ENCODE results near the gene BRINP3. TPM values are rescaled to one million over a fixed set of nuclear protein-coding genes. Genes with fewer than 3 reads are reported as not detected.
A peak's percentile ranks its signal among the peaks of the same experiment; 100 is the strongest.

BRINP3 gene
- total and polyA plus RNA-seq, 2 of the 13 experiments (the other 11 are each of a cell fraction or from before 2014, with no cell fraction given) = not detected

- intact Hi-C loops (cut with micrococcal nuclease; ENCODE audit: unreplicated experiment) (no loop called here), in situ Hi-C loops (cut with HindIII; ENCODE audit: extremely low pct_ligation_motif_present, low pct_unique_long_range_greater_than_20kb) (no loop called here)
- H3K36me3 ChIP-seq (replicated peaks in 1 of 2; ENCODE audit: control insufficient read depth in 1 of 2, insufficient read depth in 2 of 2, low read length in 2 of 2) = no peaks in the 10 kb centered on the region
- ChIA-PET POLR2A (no interaction called here), CTCF (ENCODE audit: low intra/inter-chr PET ratio, low total read pairs) (no interaction called here)
- H2AFZ ChIP-seq (ENCODE audit: low read length) = no peak overlapping the region
- no peak overlapping the region for H3K9ac ChIP-seq (ENCODE audit: insufficient read depth, low read depth, low read length)
- no peak overlapping the region for H3K4me2 ChIP-seq (ENCODE audit: low read depth, low read length)
- no peaks in the 10 kb centered on the region for H3K79me2 ChIP-seq (ENCODE audit: insufficient read depth, low read length)
- no peak overlapping the region for H3K4me3 ChIP-seq (replicated peaks in 1 of 3; ENCODE audit: insufficient read depth in 1 of 3, low read depth in 2 of 3, low read length in 3 of 3)
- no peak for DNase-seq (ENCODE audit: low spot score)
- no peaks in the 10 kb centered on the region; a peak in 1 of 5 replicates for H3K27me3 ChIP-seq (ENCODE audit: control insufficient read depth in 1 of 2, insufficient read depth in 2 of 2, low read length in 2 of 2)
- no peak for FAIRE-seq
- BruUV-seq (replicated peaks) = no TSS peak
- no peaks in the 10 kb centered on the region for H4K20me1 ChIP-seq (ENCODE audit: insufficient read depth, low read length)
- no peak for ATAC-seq
- WGBS (ENCODE audit: low lambda C conversion rate) = 0% methylated on average over 2 of the region's 2 CpGs
- no peaks in the 10 kb centered on the region for H3K4me1 ChIP-seq (ENCODE audit: insufficient read depth, low read length)
- no peak overlapping the region for H3K27ac ChIP-seq (ENCODE audit: extremely low read length, insufficient read depth, low read length)
- H3K9me3 ChIP-seq (ENCODE audit: low read length) = no peaks in the 10 kb centered on the region
- no peak for TF ChIP-seq NCOA1 (CRISPR knock-in tag; IDR thresholded peaks at IDR 0.05)
- no peak for TF ChIP-seq ZNF335 (CRISPR knock-in tag; IDR thresholded peaks at IDR 0.05)
- no peak for TF ChIP-seq ZFP36 (IDR thresholded peaks at IDR 0.05; ENCODE audit: borderline replicate concordance, low read depth, low read length, partially characterized antibody)
- TF ChIP-seq MAF1 (CRISPR knock-in tag; IDR thresholded peaks at IDR 0.05; ENCODE audit: borderline replicate concordance) = no peak
- no peak for TF ChIP-seq PRDM15 (CRISPR knock-in tag; IDR thresholded peaks at IDR 0.05)
- no peak for TF ChIP-seq ZFP82 (CRISPR knock-in tag; IDR thresholded peaks at IDR 0.05; ENCODE audit: borderline replicate concordance)
- TF ChIP-seq ZNF775 (CRISPR knock-in tag; IDR thresholded peaks at IDR 0.05; ENCODE audit: borderline replicate concordance) = no peak
- peak; percentile 62; the same call in 1 of the 2 replicates for TF ChIP-seq MAFF (IDR thresholded peaks at IDR 0.05; ENCODE audit: low read depth, low read length)
- TF ChIP-seq DZIP1 (CRISPR knock-in tag; IDR thresholded peaks at IDR 0.05) = no peak
- TF ChIP-seq SMARCE1 (IDR thresholded peaks at IDR 0.05; ENCODE audit: borderline replicate concordance) = no peak
- no peak for TF ChIP-seq TFDP2 (CRISPR knock-in tag; IDR thresholded peaks at IDR 0.05)
- no peak for TF ChIP-seq CC2D1A (CRISPR knock-in tag; IDR thresholded peaks at IDR 0.05)
- TF ChIP-seq ZNF354B (CRISPR knock-in tag; IDR thresholded peaks at IDR 0.05) = no peak
- TF ChIP-seq DPF2 (CRISPR knock-in tag; IDR thresholded peaks at IDR 0.05; ENCODE audit: borderline replicate concordance, low read depth) = no peak
- no peak for TF ChIP-seq HINFP (CRISPR knock-in tag; IDR thresholded peaks at IDR 0.05; ENCODE audit: low read depth)
- TF ChIP-seq NFE2L2 (IDR thresholded peaks at IDR 0.05; ENCODE audit: low read length) = peak; percentile 79
- no peak for TF ChIP-seq REXO4 (CRISPR knock-in tag; IDR thresholded peaks at IDR 0.05; ENCODE audit: borderline replicate concordance)
These were observed 318.5 kb downstream of the BRINP3 start for GRCh38 chr1:190159146-190159545.
